HG03159 (cell line): Measurements from ENCODE around the gene RBP3.
A peak's percentile ranks its signal among the peaks of the same experiment; 100 is the strongest.
"Not testable (repeated sequence)": the region's sequence is repeated elsewhere in the genome, so short reads cannot be mapped to it uniquely, and the experiment has no call there.

ENCODE experiments used
- ATAC-seq: cut with Tn5 transposase; IDR thresholded peaks from one replicate; pipeline ENCODE4 v1.9.1; 2021; ENCODE audit warnings: mild to moderate bottlenecking, moderate library complexity; ENCODE audit not compliant: unreplicated experiment

Gene RBP3

GRCh38 chr10:47370015-47370767, 22.0 kb downstream of the RBP3 start:
- ATAC-seq, result no peak

- no peak for ATAC-seq
Measured at GRCh38 chr10:47370878-47371277, 22.7 kb downstream of the RBP3 start.

GRCh38 chr10:47371629-47372485, 23.7 kb downstream of the RBP3 start:
- ATAC-seq, result no peak

GRCh38 chr10:47372726-47373125, 24.6 kb downstream of the RBP3 start:
- no peak for ATAC-seq

GRCh38 chr10:47374611-47375536, 26.7 kb downstream of the RBP3 start:
- no peak for ATAC-seq

- no peak for ATAC-seq
Measured at GRCh38 chr10:47376522-47377220, 28.5 kb downstream of the RBP3 start.

- ATAC-seq, result no peak
Measured at GRCh38 chr10:47378183-47378510, 30.0 kb downstream of the RBP3 start.

GRCh38 chr10:47378606-47379444, 30.7 kb downstream of the RBP3 start:
- no peak for ATAC-seq

- ATAC-seq, result no peak
Measured at GRCh38 chr10:47379445-47379785, 31.3 kb downstream of the RBP3 start.

GRCh38 chr10:47379901-47380300, 31.7 kb downstream of the RBP3 start:
- no peak for ATAC-seq

- ATAC-seq, result no peak
Measured at GRCh38 chr10:47380341-47381102, 32.4 kb downstream of the RBP3 start.

GRCh38 chr10:47381103-47381395, 32.9 kb downstream of the RBP3 start:
- no peak for ATAC-seq

- no peak for ATAC-seq
Measured at GRCh38 chr10:47381427-47382379, 33.5 kb downstream of the RBP3 start.

- no peak for ATAC-seq
Measured at GRCh38 chr10:47383261-47384147, 35.3 kb downstream of the RBP3 start.

GRCh38 chr10:47384148-47384921, 36.2 kb downstream of the RBP3 start, which contains the start of gene ZNF488:
ZNF488 (minus strand) TSS chr10:47384293; CDS start chr10:47368829, 15,464 bp downstream.
- ATAC-seq, result peak; percentile 85

- ATAC-seq, result not testable (repeated sequence)
Measured at GRCh38 chr10:47386104-47386503, 37.9 kb downstream of the RBP3 start.
